Trophoblast cell (in vitro differentiated cells and primary cell): ENCODE data around the gene USH2A.
A peak's percentile ranks its signal among the peaks of the same experiment; 100 is the strongest.

ENCODE experiments used
- DNase-seq, 2 donors: peaks; one replicate each; pipeline ENCODE4 v3.0.0-alpha.2; 2016
- H2AFZ ChIP-seq: 2 replicates; pipeline ENCODE4 v1.6.1; 2013; ENCODE audit warnings: low read length, moderate library complexity, mild to moderate bottlenecking; ENCODE audit not compliant: insufficient read depth, poor library complexity
- H2AK5ac ChIP-seq: 2 replicates; pipeline ENCODE4 v1.6.1; 2013; ENCODE audit warnings: mild to moderate bottlenecking, low read length
- H2BK120ac ChIP-seq: 2 replicates; pipeline ENCODE4 v1.6.1; 2013; ENCODE audit warnings: low read length, mild to moderate bottlenecking, moderate library complexity; ENCODE audit not compliant: insufficient read depth, poor library complexity
- H2BK12ac ChIP-seq: 2 replicates; pipeline ENCODE4 v1.6.1; 2013; ENCODE audit warnings: mild to moderate bottlenecking, low read length, moderate library complexity
- H2BK5ac ChIP-seq: 2 replicates; pipeline ENCODE4 v1.6.1; 2013; ENCODE audit warnings: low read length, low read depth, moderate library complexity, mild to moderate bottlenecking; ENCODE audit not compliant: poor library complexity
- H3K14ac ChIP-seq: 2 replicates; pipeline ENCODE4 v1.6.1; 2013; ENCODE audit warnings: mild to moderate bottlenecking, low read length
- H3K18ac ChIP-seq: 2 replicates; pipeline ENCODE4 v1.6.1; 2013; ENCODE audit warnings: mild to moderate bottlenecking, low read length
- H3K23ac ChIP-seq: 2 replicates; pipeline ENCODE4 v1.6.1; 2013; ENCODE audit warnings: low read length
- H3K27ac ChIP-seq: 2 replicates; pipeline ENCODE4 v1.5.1; 2013; ENCODE audit warnings: low read depth, mild to moderate bottlenecking, inconsistent platforms, low read length, moderate library complexity
- H3K27me3 ChIP-seq: 2 replicates; pipeline ENCODE4 v1.6.1; 2013; ENCODE audit warnings: inconsistent platforms, mild to moderate bottlenecking, low read length, moderate library complexity; ENCODE audit not compliant: insufficient read depth
- H3K36me3 ChIP-seq, 2 experiments: 1 replicate in 1 of 2; 2 replicates in 1 of 2; pipeline ENCODE4 v1.6.1; 2013; ENCODE audit warnings: low read length in 2 of 2, mild to moderate bottlenecking in 2 of 2, moderate library complexity in 1 of 2; ENCODE audit not compliant: insufficient read depth in 2 of 2, control insufficient read depth in 1 of 2
- H3K4ac ChIP-seq: 2 replicates; pipeline ENCODE4 v1.6.1; 2013; ENCODE audit warnings: low read depth, mild to moderate bottlenecking, low read length, moderate library complexity
- H3K4me1 ChIP-seq, 2 experiments: 1 replicate in 1 of 2; 2 replicates in 1 of 2; pipeline ENCODE4 v1.6.1; 2013; ENCODE audit warnings: low read length in 2 of 2, mild to moderate bottlenecking in 2 of 2, moderate library complexity in 1 of 2; ENCODE audit not compliant: insufficient read depth in 2 of 2, control insufficient read depth in 1 of 2
- H3K4me2 ChIP-seq: 2 replicates; pipeline ENCODE4 v1.6.1; 2013; ENCODE audit warnings: inconsistent platforms, mild to moderate bottlenecking, low read length, moderate library complexity
- H3K4me3 ChIP-seq: 2 replicates; pipeline ENCODE4 v1.5.1; 2013; ENCODE audit warnings: mild to moderate bottlenecking, low read depth, low read length, inconsistent platforms
- H3K79me1 ChIP-seq: one replicate; pipeline ENCODE4 v1.6.1; 2013; ENCODE audit warnings: low read length
- H3K79me2 ChIP-seq: 2 replicates; pipeline ENCODE4 v1.6.1; 2013; ENCODE audit warnings: low read length, mild to moderate bottlenecking; ENCODE audit not compliant: control insufficient read depth, insufficient read depth, poor library complexity
- H3K9ac ChIP-seq: 2 replicates; pipeline ENCODE4 v1.6.1; 2013; ENCODE audit warnings: mild to moderate bottlenecking, low read length
- H3K9me3 ChIP-seq: 2 replicates; pipeline ENCODE4 v1.6.1; 2013; ENCODE audit warnings: low read depth, mild to moderate bottlenecking, control low read depth, inconsistent platforms, low read length; ENCODE audit not compliant: insufficient read depth
- H4K12ac ChIP-seq: 2 replicates; pipeline ENCODE4 v1.6.1; 2013; ENCODE audit warnings: low read depth, mild to moderate bottlenecking, low read length, moderate library complexity
- H4K8ac ChIP-seq: 2 replicates; pipeline ENCODE4 v1.6.1; 2013; ENCODE audit warnings: low read depth, mild to moderate bottlenecking, low read length, moderate library complexity
- H4K91ac ChIP-seq: one replicate; pipeline ENCODE4 v1.6.1; 2013; ENCODE audit warnings: low read depth, mild to moderate bottlenecking, low read length, moderate library complexity
- WGBS: extraction: QIAGEN DNeasy Blood & Tissue Kit; methylation state at CpG from one replicate; pipeline ENCODE4 v1.1.7; 2013; ENCODE audit warnings: missing lambda C conversion rate; ENCODE audit not compliant: insufficient read length, insufficient coverage; ENCODE audit errors: extremely low coverage; 5-methylcytosine and 5-hydroxymethylcytosine counted together

The USH2A gene

DNA sequence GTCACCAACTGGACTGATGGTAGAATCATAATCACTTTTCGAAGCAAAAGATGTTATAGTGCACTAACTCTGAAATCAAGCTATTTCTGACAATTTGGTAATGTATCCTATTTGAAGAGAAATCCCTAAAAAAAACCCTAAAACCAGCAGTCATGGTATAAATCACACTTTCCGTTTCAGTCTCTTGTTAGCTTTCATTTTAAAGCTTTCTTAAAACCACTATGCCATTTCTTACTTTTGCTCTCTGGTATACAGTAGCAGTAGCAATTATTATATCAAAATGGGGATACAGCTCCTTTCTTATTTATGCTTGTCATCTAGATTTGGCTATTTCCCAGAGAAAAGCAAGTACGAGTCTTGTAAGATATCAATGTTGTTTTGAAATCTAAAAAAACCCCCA is 532.8 kb downstream of the USH2A start:
- no peak overlapping the region for H3K23ac ChIP-seq

DNA sequence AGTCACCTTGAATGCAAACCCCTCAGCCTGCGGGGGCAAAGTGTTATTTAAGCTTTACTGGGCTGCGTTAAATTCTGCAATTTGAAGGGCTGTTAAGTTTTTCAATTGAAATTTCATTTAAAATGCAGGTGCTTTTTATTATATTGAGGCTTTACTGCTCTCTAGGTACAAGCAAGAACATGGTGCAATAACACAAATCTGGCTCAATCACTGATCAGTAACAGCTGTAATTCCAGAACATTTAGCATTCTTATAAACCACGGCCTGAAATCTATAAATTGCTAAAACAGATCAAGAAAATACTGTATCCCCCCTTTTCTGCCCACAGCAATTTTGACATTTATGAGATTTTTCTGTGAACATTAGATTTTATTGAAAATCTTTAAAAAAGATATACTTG is 533.4 kb downstream of the USH2A start:
- H3K27ac ChIP-seq = no peak overlapping the region
- H3K9me3 ChIP-seq = no peaks in the 10 kb centered on the region
- H2BK5ac ChIP-seq = no peak overlapping the region
- H3K27me3 ChIP-seq = no peaks in the 10 kb centered on the region
- no peak for DNase-seq
- H3K18ac ChIP-seq = no peak overlapping the region
- H3K79me2 ChIP-seq = no peaks in the 10 kb centered on the region
- H3K23ac ChIP-seq = no peak overlapping the region
- no peak overlapping the region for H3K4me3 ChIP-seq
- H2BK120ac ChIP-seq = no peak overlapping the region
- H3K4ac ChIP-seq = no peak overlapping the region
- H3K14ac ChIP-seq = no peak overlapping the region
- no peaks in the 10 kb centered on the region for H3K79me1 ChIP-seq
- H3K4me1 ChIP-seq = no peaks in the 10 kb centered on the region
- no peak overlapping the region for H2AK5ac ChIP-seq
- H2BK12ac ChIP-seq = no peak overlapping the region
- no peaks in the 10 kb centered on the region for H3K36me3 ChIP-seq
- H3K4me2 ChIP-seq = no peak overlapping the region
- H4K8ac ChIP-seq = no peak overlapping the region
- no CpG with 5 or more reads among the region's 3 CpGs for WGBS
- H3K9ac ChIP-seq = no peak overlapping the region
- H4K12ac ChIP-seq = no peak overlapping the region
- H4K91ac ChIP-seq = no peak overlapping the region
- no peak overlapping the region for H2AFZ ChIP-seq

More for the DNA sequence above, 532.8 kb downstream of the USH2A start:
- H3K4me3 ChIP-seq = no peak overlapping the region
- H2BK5ac ChIP-seq = no peak overlapping the region
- H4K8ac ChIP-seq = no peak overlapping the region
- H3K9me3 ChIP-seq = no peaks in the 10 kb centered on the region
- H3K27me3 ChIP-seq = no peaks in the 10 kb centered on the region
- DNase-seq = no peak
- no peak overlapping the region for H3K18ac ChIP-seq
- H2BK12ac ChIP-seq = no peak overlapping the region
- H3K4me1 ChIP-seq = no peaks in the 10 kb centered on the region
- no peak overlapping the region for H2BK120ac ChIP-seq
- no peak overlapping the region for H4K91ac ChIP-seq
- no peak overlapping the region for H4K12ac ChIP-seq
- no peaks in the 10 kb centered on the region for H3K79me1 ChIP-seq
- H3K79me2 ChIP-seq = no peaks in the 10 kb centered on the region
- no peak overlapping the region for H3K27ac ChIP-seq
- no peak overlapping the region for H3K9ac ChIP-seq
- WGBS = no CpG with 5 or more reads among the region's 3 CpGs
- H2AK5ac ChIP-seq = no peak overlapping the region
- H2AFZ ChIP-seq = no peak overlapping the region
- H3K36me3 ChIP-seq = no peaks in the 10 kb centered on the region
- H3K14ac ChIP-seq = no peak overlapping the region
- no peak overlapping the region for H3K4ac ChIP-seq
- no peak overlapping the region for H3K4me2 ChIP-seq

DNA sequence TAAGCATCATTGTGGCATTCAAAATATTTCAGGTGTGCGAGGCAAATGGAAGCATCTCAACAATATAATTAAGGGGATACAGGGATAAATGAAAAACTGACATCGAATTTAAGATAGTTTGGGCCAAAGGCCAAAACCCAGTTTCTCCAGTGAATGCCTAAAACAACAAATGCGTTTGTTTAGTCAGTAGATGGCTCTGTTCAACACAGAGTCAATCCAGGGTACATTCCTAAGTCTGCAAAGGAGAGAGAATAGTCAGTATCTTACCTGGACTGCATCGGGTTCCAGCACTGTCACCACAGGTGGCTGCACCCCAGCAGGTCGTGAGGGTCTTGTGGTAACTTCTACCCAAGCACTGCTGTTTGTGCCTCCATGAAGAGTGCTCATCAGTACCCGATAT is 535.1 kb downstream of the USH2A start:
- no peak overlapping the region for H4K12ac ChIP-seq
- no peak overlapping the region for H3K18ac ChIP-seq
- H3K23ac ChIP-seq = no peak overlapping the region
- H2BK12ac ChIP-seq = no peak overlapping the region
- no peaks in the 10 kb centered on the region for H3K36me3 ChIP-seq
- no peaks in the 10 kb centered on the region for H3K4me1 ChIP-seq
- no peak overlapping the region for H4K91ac ChIP-seq
- no peak overlapping the region for H3K9ac ChIP-seq
- H2AK5ac ChIP-seq = no peak overlapping the region
- no peak overlapping the region for H3K14ac ChIP-seq
- H2BK5ac ChIP-seq = no peak overlapping the region
- no CpG with 5 or more reads among the region's 6 CpGs for WGBS
- no peaks in the 10 kb centered on the region for H3K79me1 ChIP-seq
- no peaks in the 10 kb centered on the region for H3K27me3 ChIP-seq
- H3K9me3 ChIP-seq = no peaks in the 10 kb centered on the region
- H2BK120ac ChIP-seq = no peak overlapping the region
- peak in 1 of 2 donors; percentile 4 for DNase-seq
- no peak overlapping the region for H4K8ac ChIP-seq
- H3K4me2 ChIP-seq = no peak overlapping the region
- H3K27ac ChIP-seq = no peak overlapping the region
- H3K4ac ChIP-seq = no peak overlapping the region
- no peaks in the 10 kb centered on the region for H3K79me2 ChIP-seq
- no peak overlapping the region for H2AFZ ChIP-seq
- H3K4me3 ChIP-seq = no peak overlapping the region

DNA sequence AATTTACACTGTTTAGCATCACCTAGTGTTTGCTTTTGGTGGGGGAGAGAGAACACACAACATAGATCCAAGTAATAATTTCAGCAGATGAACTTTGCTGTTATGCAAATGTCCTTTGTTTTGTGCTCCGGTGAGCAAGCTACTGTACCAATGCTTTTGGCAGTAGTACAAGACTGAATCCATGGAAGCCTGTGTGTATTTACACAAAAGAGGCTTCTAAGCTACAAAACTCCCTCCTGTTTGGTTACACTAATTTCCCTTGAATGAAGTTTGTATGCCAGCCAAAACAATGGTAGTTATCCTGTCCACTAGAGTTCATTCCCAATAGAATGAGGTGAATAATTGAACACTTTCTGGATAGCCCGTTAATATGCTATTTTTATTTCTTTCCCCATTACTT is 535.6 kb downstream of the USH2A start:
- no CpG with 5 or more reads among the region's 2 CpGs for whole genome bisulfite sequencing
- no peak overlapping the region for H3K4me3 ChIP-seq
- no peak overlapping the region for H4K91ac ChIP-seq

More for the DNA sequence above, 535.6 kb downstream of the USH2A start:
- no peaks in the 10 kb centered on the region for H3K4me1 ChIP-seq
- no peak overlapping the region for H3K4ac ChIP-seq
- H3K14ac ChIP-seq = no peak overlapping the region
- no peak overlapping the region for H2BK12ac ChIP-seq
- no peak overlapping the region for H3K27ac ChIP-seq
- H2AFZ ChIP-seq = no peak overlapping the region
- H3K27me3 ChIP-seq = no peaks in the 10 kb centered on the region
- no peaks in the 10 kb centered on the region for H3K9me3 ChIP-seq
- DNase-seq = no peak
- no peak overlapping the region for H4K8ac ChIP-seq
- H3K4me2 ChIP-seq = no peak overlapping the region
- H3K79me2 ChIP-seq = no peaks in the 10 kb centered on the region
- no peak overlapping the region for H2AK5ac ChIP-seq
- no peaks in the 10 kb centered on the region for H3K36me3 ChIP-seq
- H3K9ac ChIP-seq = no peak overlapping the region
- no peak overlapping the region for H3K23ac ChIP-seq
- no peak overlapping the region for H3K18ac ChIP-seq
- H2BK5ac ChIP-seq = no peak overlapping the region
- H3K79me1 ChIP-seq = no peaks in the 10 kb centered on the region
- H2BK120ac ChIP-seq = no peak overlapping the region
- no peak overlapping the region for H4K12ac ChIP-seq
